ENCODE results near the gene SPP2. TPM values are rescaled to one million over a fixed set of nuclear protein-coding genes. Genes with fewer than 3 reads are reported as not detected.

Gene SPP2
- total RNA-seq, 1 experiment from 2014 or later: not detected

- DNase-seq (ENCODE audit: low read depth, low spot score) (no peak), ATAC-seq (no peak)
- Histone ChIP-seq H3K27ac (ENCODE audit: low read length) (peak overlapping the region; percentile 87; the same call in 1 of the 2 replicates), H3K4me1 (ENCODE audit: control insufficient read depth, insufficient read depth, low read length) (peaks cover 26% of the 10 kb centered on the region), H3K36me3 (ENCODE audit: control insufficient read depth, insufficient read depth, low read length) (no peaks in the 10 kb centered on the region), H3K4me3 (ENCODE audit: low read depth in 2 of 2, low read length in 2 of 2) (no peak overlapping the region), H3K9me3 (ENCODE audit: control insufficient read depth, insufficient read depth, low read depth, low read length) (no peaks in the 10 kb centered on the region), H3K27me3 (ENCODE audit: control insufficient read depth, insufficient read depth, low read length) (no peaks in the 10 kb centered on the region)
- ChIA-PET CTCF (no interaction called here), POLR2A (no interaction called here)
- intact Hi-C loops (cut with micrococcal nuclease; ENCODE audit: unreplicated experiment) (no loop called here), in situ Hi-C loops (cut with HindIII; ENCODE audit: low pct_unique_long_range_greater_than_20kb, low sequenced_read_pairs) (no loop called here)
- BruUV-seq (replicated peaks): no TSS peak
- TF ChIP-seq REST (IDR thresholded peaks at IDR 0.05; ENCODE audit: insufficient read depth in 1 of 2, low read depth in 2 of 2, low read length in 1 of 2) (no peak), TCF7L2 (IDR thresholded peaks at IDR 0.05; ENCODE audit: low read depth, low read length) (no peak), CTCF (IDR thresholded peaks at IDR 0.05) (no peak), SIN3A (IDR thresholded peaks at IDR 0.05; ENCODE audit: borderline replicate concordance, insufficient read depth, low read depth, low read length) (no peak), POLR2AphosphoS5 (IDR thresholded peaks at IDR 0.05; ENCODE audit: low read depth, low read length) (no peak)
Measured at GRCh38 chr2:234005126-234005525, 45.4 kb upstream of the SPP2 start.

- BruUV-seq (replicated peaks): no TSS peak
- ChIA-PET CTCF (no interaction called here), POLR2A (no interaction called here)
- Histone ChIP-seq H3K4me1 (ENCODE audit: control insufficient read depth, insufficient read depth, low read length) (peaks cover 26% of the 10 kb centered on the region), H3K27ac (ENCODE audit: low read length) (peak overlapping the region; percentile 20; the same call in 1 of the 2 replicates), H3K36me3 (ENCODE audit: control insufficient read depth, insufficient read depth, low read length) (no peaks in the 10 kb centered on the region), H3K27me3 (ENCODE audit: control insufficient read depth, insufficient read depth, low read length) (no peaks in the 10 kb centered on the region), H3K9me3 (ENCODE audit: control insufficient read depth, insufficient read depth, low read depth, low read length) (no peaks in the 10 kb centered on the region; the same call in 1 of the 2 replicates), H3K4me3 (ENCODE audit: low read depth in 2 of 2, low read length in 2 of 2) (no peak overlapping the region)
- TF ChIP-seq REST (IDR thresholded peaks at IDR 0.05; ENCODE audit: insufficient read depth in 1 of 2, low read depth in 2 of 2, low read length in 1 of 2): no peak
- TF ChIP-seq POLR2AphosphoS5 (IDR thresholded peaks at IDR 0.05; ENCODE audit: low read depth, low read length): no peak
- no peak for TF ChIP-seq CTCF (IDR thresholded peaks at IDR 0.05)
- in situ Hi-C loops (cut with HindIII; ENCODE audit: low pct_unique_long_range_greater_than_20kb, low sequenced_read_pairs): no loop called here
- intact Hi-C loops (cut with micrococcal nuclease; ENCODE audit: unreplicated experiment): no loop called here
- no peak for ATAC-seq
- no peak for DNase-seq (ENCODE audit: low read depth, low spot score)
Measured at GRCh38 chr2:234006501-234006900, 44.0 kb upstream of the SPP2 start.
